HEK293 (cell line): ENCODE measurements around the gene MORN1.

Experiments used
- CTCF ChIA-PET: fragments of 350-600 bp; formaldehyde crosslinking; extraction: SDS; loops from one replicate; lab custom pipeline; 2021; ENCODE audit warnings: antibody characterized with exemption; lab: Yijun Ruan, JAX
- POLR2A ChIA-PET: fragments of 300-600 bp; formaldehyde crosslinking; extraction: SDS; loops from one replicate; lab custom pipeline; 2020; ENCODE audit warnings: antibody characterized with exemption, inconsistent platforms; lab: Yijun Ruan, JAX
- H3K27ac ChIP-seq: fragments of 200-500 bp; sonication (Bioruptor generic); 2 replicates; pipeline ENCODE4 v1.5.1; 2014; ENCODE audit warnings: low read depth, low read length, control low read depth, inconsistent platforms; ENCODE audit errors: extremely low read depth
- H3K36me3 ChIP-seq, 2 experiments: fragments of 200-500 bp in 1 of 2; sonication (Bioruptor generic) in 1 of 2; 1 replicate in 1 of 2; 2 replicates in 1 of 2; pipeline ENCODE4 v1.5.1; 2014 to 2017; ENCODE audit warnings: inconsistent platforms in 2 of 2, low read length in 2 of 2; ENCODE audit not compliant: control insufficient read depth in 2 of 2, insufficient read depth in 1 of 2
- H3K4me1 ChIP-seq: fragments of 200-500 bp; sonication (Bioruptor generic); 2 replicates; pipeline ENCODE4 v1.5.1; 2014; ENCODE audit warnings: mild to moderate bottlenecking, low read length, inconsistent platforms; ENCODE audit not compliant: control insufficient read depth, insufficient read depth
- H3K4me3 ChIP-seq: 2 replicates; pipeline ENCODE4 v1.5.1; 2011; ENCODE audit warnings: low read depth, mild to moderate bottlenecking, control low read depth, low read length, moderate library complexity
- H3K9me3 ChIP-seq: fragments of 200-500 bp; sonication (Bioruptor generic); 2 replicates; pipeline ENCODE4 v1.5.1; 2014; ENCODE audit warnings: low read depth, low read length, inconsistent platforms; ENCODE audit not compliant: control insufficient read depth, insufficient read depth
- CTCF ChIP-seq: fragments of 450-650 bp; formaldehyde crosslinking; IDR thresholded peaks from 2 replicates; pipeline ENCODE4 v1.5.1; 2016; ENCODE audit warnings: missing biosample characterization, missing genetic modification characterization
- MZF1 ChIP-seq: fragments of 450-650 bp; formaldehyde crosslinking; IDR thresholded peaks from 2 replicates; pipeline ENCODE4 v1.5.1; 2017; ENCODE audit warnings: missing biosample characterization, missing genetic modification characterization, borderline replicate concordance
- TRIM28 ChIP-seq: IDR thresholded peaks from 2 replicates; pipeline ENCODE4 v1.6.1; 2011; ENCODE audit warnings: low read length, control low read depth, borderline replicate concordance
- ZBTB49 ChIP-seq: fragments of 450-650 bp; formaldehyde crosslinking; IDR thresholded peaks from 2 replicates; pipeline ENCODE4 v1.5.1; 2016; ENCODE audit warnings: missing biosample characterization, missing genetic modification characterization, low read depth
- ZFHX2 ChIP-seq: fragments of 450-650 bp; formaldehyde crosslinking; conservative IDR thresholded peaks from 2 replicates; pipeline ENCODE4 v1.5.1; 2016; ENCODE audit warnings: missing biosample characterization, missing genetic modification characterization
- ZNF140 ChIP-seq: fragments of 450-650 bp; formaldehyde crosslinking; IDR thresholded peaks from 2 replicates; pipeline ENCODE4 v1.5.1; 2016; ENCODE audit warnings: missing biosample characterization, missing genetic modification characterization
- ZNF211 ChIP-seq: fragments of 450-650 bp; formaldehyde crosslinking; IDR thresholded peaks from 2 replicates; pipeline ENCODE4 v1.5.1; 2016; ENCODE audit warnings: low read depth, missing biosample characterization, missing genetic modification characterization
- ZNF292 ChIP-seq: fragments of 450-650 bp; formaldehyde crosslinking; IDR thresholded peaks from 2 replicates; pipeline ENCODE4 v1.5.1; 2016; ENCODE audit warnings: low read depth, missing biosample characterization, missing genetic modification characterization, borderline replicate concordance
- ZNF600 ChIP-seq: fragments of 450-650 bp; formaldehyde crosslinking; IDR thresholded peaks from 2 replicates; pipeline ENCODE4 v1.5.1; 2016; ENCODE audit warnings: missing biosample characterization, missing genetic modification characterization
- ZNF629 ChIP-seq: fragments of 450-650 bp; formaldehyde crosslinking; IDR thresholded peaks from 2 replicates; pipeline ENCODE4 v1.5.1; 2017; ENCODE audit warnings: missing biosample characterization, missing genetic modification characterization
- ZNF670 ChIP-seq: fragments of 450-650 bp; formaldehyde crosslinking; IDR thresholded peaks from 2 replicates; pipeline ENCODE4 v1.5.1; 2016; ENCODE audit warnings: missing biosample characterization, missing genetic modification characterization, low read depth
- ZSCAN18 ChIP-seq: fragments of 450-650 bp; formaldehyde crosslinking; IDR thresholded peaks from 2 replicates; pipeline ENCODE4 v1.5.1; 2016; ENCODE audit warnings: missing biosample characterization, missing genetic modification characterization
- ZSCAN5A ChIP-seq: fragments of 450-650 bp; formaldehyde crosslinking; IDR thresholded peaks from 2 replicates; pipeline ENCODE4 v1.5.1; 2016; ENCODE audit warnings: missing biosample characterization, missing genetic modification characterization
- TF ChIP-seq, protein P1 (sequence below): fragments of 450-650 bp; formaldehyde crosslinking; conservative IDR thresholded peaks from 2 replicates; pipeline ENCODE4 v1.5.1; 2016; ENCODE audit warnings: low read depth, missing biosample characterization, missing genetic modification characterization

The MORN1 gene

DNA sequence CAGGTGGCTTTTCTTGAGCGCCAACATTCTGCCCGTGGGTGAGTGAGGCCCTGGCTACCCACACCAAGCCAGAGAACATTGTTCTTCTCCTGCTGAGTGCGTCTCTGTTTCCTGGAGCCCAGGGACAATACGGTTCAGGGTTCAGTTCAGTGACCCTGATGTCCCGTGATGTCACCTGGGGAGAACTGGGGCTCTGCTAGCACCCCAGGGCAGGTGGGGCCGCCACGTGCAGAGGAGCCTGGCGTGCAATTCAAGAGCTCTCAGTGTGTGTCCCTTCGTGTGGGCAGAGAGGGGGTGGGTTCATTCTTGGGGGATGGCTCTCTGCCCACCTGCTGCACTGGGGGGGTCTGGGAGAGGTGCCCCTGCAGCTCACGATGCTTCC is 39.2 kb upstream of the MORN1 start:
- ChIA-PET POLR2A (no interaction called here), CTCF (interaction anchor here (0.5 to 1.8 kb wide), 4 partner anchors 9 to 85 kb away, joined by 3 to 5 read pairs (median 3); no protein-coding TSS in a partner anchor)
- no peak overlapping the region for H3K4me3 ChIP-seq
- no peak overlapping the region for H3K27ac ChIP-seq
- no peaks in the 10 kb centered on the region for H3K4me1 ChIP-seq
- H3K9me3 ChIP-seq: no peaks in the 10 kb centered on the region
- no peaks in the 10 kb centered on the region for H3K36me3 ChIP-seq
- TF ChIP-seq ZNF629 (tag by site-specific recombination) (no peak), ZNF140 (tag by site-specific recombination) (no peak), ZNF670 (tag by site-specific recombination) (no peak), ZFHX2 (peak; percentile 40; the same call in 1 of the 2 replicates), ZNF600 (tag by site-specific recombination) (no peak)

GRCh38 chr1:2429780-2430591 is 38.6 kb upstream of the MORN1 start:
- TF ChIP-seq ZSCAN18 (tag by site-specific recombination): no peak
- no peak for TF ChIP-seq ZNF211 (tag by site-specific recombination)
- no peak for TF ChIP-seq MZF1 (tag by site-specific recombination)
- TF ChIP-seq CTCF: peak; percentile 28; the same call in 1 of the 2 replicates
- TF ChIP-seq, protein P1, sequence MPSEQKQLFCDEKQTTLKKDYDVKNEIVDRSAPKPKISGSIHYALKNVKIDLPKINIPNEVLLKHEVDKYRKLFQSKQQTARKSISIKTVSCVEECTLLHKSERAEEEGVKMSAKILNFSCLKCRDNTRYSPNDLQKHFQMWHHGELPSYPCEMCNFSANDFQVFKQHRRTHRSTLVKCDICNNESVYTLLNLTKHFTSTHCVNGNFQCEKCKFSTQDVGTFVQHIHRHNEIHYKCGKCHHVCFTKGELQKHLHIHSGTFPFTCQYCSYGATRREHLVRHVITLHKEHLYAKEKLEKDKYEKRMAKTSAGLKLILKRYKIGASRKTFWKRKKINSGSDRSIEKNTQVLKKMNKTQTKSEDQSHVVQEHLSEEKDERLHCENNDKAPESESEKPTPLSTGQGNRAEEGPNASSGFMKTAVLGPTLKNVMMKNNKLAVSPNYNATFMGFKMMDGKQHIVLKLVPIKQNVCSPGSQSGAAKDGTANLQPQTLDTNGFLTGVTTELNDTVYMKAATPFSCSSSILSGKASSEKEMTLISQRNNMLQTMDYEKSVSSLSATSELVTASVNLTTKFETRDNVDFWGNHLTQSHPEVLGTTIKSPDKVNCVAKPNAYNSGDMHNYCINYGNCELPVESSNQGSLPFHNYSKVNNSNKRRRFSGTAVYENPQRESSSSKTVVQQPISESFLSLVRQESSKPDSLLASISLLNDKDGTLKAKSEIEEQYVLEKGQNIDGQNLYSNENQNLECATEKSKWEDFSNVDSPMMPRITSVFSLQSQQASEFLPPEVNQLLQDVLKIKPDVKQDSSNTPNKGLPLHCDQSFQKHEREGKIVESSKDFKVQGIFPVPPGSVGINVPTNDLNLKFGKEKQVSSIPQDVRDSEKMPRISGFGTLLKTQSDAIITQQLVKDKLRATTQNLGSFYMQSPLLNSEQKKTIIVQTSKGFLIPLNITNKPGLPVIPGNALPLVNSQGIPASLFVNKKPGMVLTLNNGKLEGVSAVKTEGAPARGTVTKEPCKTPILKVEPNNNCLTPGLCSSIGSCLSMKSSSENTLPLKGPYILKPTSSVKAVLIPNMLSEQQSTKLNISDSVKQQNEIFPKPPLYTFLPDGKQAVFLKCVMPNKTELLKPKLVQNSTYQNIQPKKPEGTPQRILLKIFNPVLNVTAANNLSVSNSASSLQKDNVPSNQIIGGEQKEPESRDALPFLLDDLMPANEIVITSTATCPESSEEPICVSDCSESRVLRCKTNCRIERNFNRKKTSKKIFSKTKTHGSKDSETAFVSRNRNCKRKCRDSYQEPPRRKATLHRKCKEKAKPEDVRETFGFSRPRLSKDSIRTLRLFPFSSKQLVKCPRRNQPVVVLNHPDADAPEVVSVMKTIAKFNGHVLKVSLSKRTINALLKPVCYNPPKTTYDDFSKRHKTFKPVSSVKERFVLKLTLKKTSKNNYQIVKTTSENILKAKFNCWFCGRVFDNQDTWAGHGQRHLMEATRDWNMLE (tag by site-specific recombination): no peak
- peak; percentile 54; the same call in 1 of the 2 replicates for TF ChIP-seq TRIM28
- TF ChIP-seq ZSCAN5A (tag by site-specific recombination): no peak
- no peak for TF ChIP-seq ZNF292 (tag by site-specific recombination)
- TF ChIP-seq ZBTB49 (tag by site-specific recombination): no peak
- H3K9me3 ChIP-seq: no peaks in the 10 kb centered on the region
- H3K4me1 ChIP-seq: no peaks in the 10 kb centered on the region
- H3K36me3 ChIP-seq: no peaks in the 10 kb centered on the region
- no peak overlapping the region for H3K4me3 ChIP-seq
- CTCF ChIA-PET: interaction anchor here (0.7 to 1.8 kb wide), 4 partner anchors 9 to 118 kb away, joined by 3 to 5 read pairs (median 3); no protein-coding TSS in a partner anchor
- POLR2A ChIA-PET: no interaction called here
- H3K27ac ChIP-seq: no peak overlapping the region
